PC-9 (cell line): ENCODE results near the gene COL6A1. TPM values are rescaled to one million over a fixed set of nuclear protein-coding genes. Genes with fewer than 3 reads are reported as not detected.

Experiments
- BruUV-seq: library from RNA; stranded (reverse); fragments of 400-500 nt; replicated peaks from 2 replicates; lab custom pipeline; 2021; lab: Mats Ljungman, UMichigan
- CTCF ChIA-PET: fragments of 300-600 bp; sonication (Branson Sonifier 250); formaldehyde crosslinking; loops from one replicate; lab custom pipeline; 2022; ENCODE audit warnings: antibody characterized with exemption; lab: Charles Lee
- POLR2A ChIA-PET: fragments of 300-600 bp; sonication (Branson Sonifier 250); formaldehyde crosslinking; loops from one replicate; lab custom pipeline; 2022; ENCODE audit warnings: antibody characterized with exemption; ENCODE audit not compliant: unreplicated experiment; lab: Charles Lee
- DNase-seq, 2 experiments: peaks; one replicate each; pipeline versions ENCODE4 v3.0.0 to v3.0.0-alpha.2; 2015 to 2022; ENCODE audit warnings: mixed read lengths in 1 of 2
- H2AFZ ChIP-seq: fragments of 200-600 bp; sonication (generic); 2 replicates; pipeline ENCODE4 v1.8.1; 2017; ENCODE audit warnings: antibody characterized with exemption
- H3F3A ChIP-seq: fragments of 200-600 bp; sonication (generic); 2 replicates; pipeline ENCODE4 v1.8.1; 2017; ENCODE audit warnings: antibody characterized with exemption, mild to moderate bottlenecking, low read depth; ENCODE audit not compliant: insufficient read depth
- H3K27ac ChIP-seq: fragments of 200-600 bp; sonication (generic); 2 replicates; pipeline ENCODE4 v1.6.1; 2016; ENCODE audit warnings: mixed run types
- H3K27me3 ChIP-seq: fragments of 200-600 bp; sonication (generic); 2 replicates; pipeline ENCODE4 v1.6.1; 2016; ENCODE audit warnings: low read depth, mixed run types; ENCODE audit not compliant: insufficient read depth
- H3K36me3 ChIP-seq: fragments of 200-600 bp; sonication (generic); 2 replicates; pipeline ENCODE4 v1.6.1; 2016; ENCODE audit warnings: low read depth, mixed run types
- H3K4me1 ChIP-seq: fragments of 200-600 bp; sonication (generic); replicated peaks from 2 replicates; pipeline ENCODE4 v1.6.1; 2016; ENCODE audit warnings: mixed run types; ENCODE audit not compliant: insufficient read depth
- H3K4me2 ChIP-seq: fragments of 200-600 bp; sonication (generic); 2 replicates; pipeline ENCODE4 v1.6.1; 2017; ENCODE audit warnings: mixed run types
- H3K4me3 ChIP-seq: fragments of 200-600 bp; sonication (generic); 2 replicates; pipeline ENCODE4 v1.6.1; 2016; ENCODE audit warnings: mixed run types
- H3K79me2 ChIP-seq: fragments of 200-600 bp; sonication (generic); 2 replicates; pipeline ENCODE4 v1.6.1; 2017; ENCODE audit warnings: low read depth, mixed run types
- H3K9me2 ChIP-seq: fragments of 200-600 bp; sonication (generic); 2 replicates; pipeline ENCODE4 v1.8.1; 2017; ENCODE audit warnings: mild to moderate bottlenecking; ENCODE audit not compliant: insufficient read depth
- H3K9me3 ChIP-seq: fragments of 200-600 bp; sonication (generic); 2 replicates; pipeline ENCODE4 v1.8.1; 2016; ENCODE audit warnings: low read depth; ENCODE audit not compliant: insufficient read depth
- H4K20me1 ChIP-seq: fragments of 200-600 bp; sonication (generic); 2 replicates; pipeline ENCODE4 v1.8.1; 2017; ENCODE audit not compliant: insufficient read depth
- EZH2 ChIP-seq: fragments of 200-600 bp; sonication (generic); IDR thresholded peaks from 2 replicates; pipeline ENCODE4 v1.8.0; 2017; ENCODE audit warnings: antibody characterized with exemption, low read depth
- intact Hi-C: fragments of 100-400 bp; cut with micrococcal nuclease; formaldehyde crosslinking; loops from one replicate; pipeline ENCODE4 v1.10.0; 2022; ENCODE audit not compliant: unreplicated experiment
- total RNA-seq: library from RNA; stranded (reverse); gene quantifications from 2 replicates; pipeline ENCODE4 v1.2.3, GENCODE V29; 2021
- TF ChIP-seq, protein P1 (sequence below): fragments of 200-600 bp; sonication (generic); conservative IDR thresholded peaks from 2 replicates; pipeline ENCODE4 v1.6.1; 2017; ENCODE audit warnings: mixed run types, antibody characterized with exemption, mild to moderate bottlenecking, moderate library complexity

The COL6A1 gene
- total RNA-seq, 1 experiment from 2014 or later, result 43.1 TPM

DNA sequence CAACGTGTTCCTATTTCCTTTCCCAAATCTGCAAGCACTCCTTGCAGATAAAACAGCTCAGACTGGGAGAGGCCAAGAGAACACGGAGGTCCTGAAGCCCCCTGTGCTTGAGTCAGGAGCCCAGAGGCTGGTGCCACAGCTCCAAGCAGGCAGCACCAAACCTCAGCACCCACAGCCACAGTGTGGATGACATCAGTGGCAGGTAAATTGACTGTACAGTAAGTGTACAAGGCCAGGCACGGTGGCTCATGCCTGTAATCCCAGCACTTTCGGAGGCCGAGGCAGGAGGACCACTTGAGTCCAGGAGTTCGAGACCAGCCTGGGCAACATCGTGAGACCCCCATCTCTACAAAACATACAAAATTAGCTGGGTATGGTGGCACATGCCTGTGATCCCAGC lies 1.9 kb upstream of the COL6A1 start:
- H3K36me3 ChIP-seq, result no peaks in the 10 kb centered on the region
- CTCF ChIA-PET, result no interaction called here
- H3K79me2 ChIP-seq, result peaks cover 18% of the 10 kb centered on the region
- H3K27ac ChIP-seq, result no peak overlapping the region
- POLR2A ChIA-PET, result no interaction called here
- no peak overlapping the region for H3K4me3 ChIP-seq
- H3K9me2 ChIP-seq, result no peaks in the 10 kb centered on the region
- no peaks in the 10 kb centered on the region for H3K27me3 ChIP-seq
- peaks cover 16% of the 10 kb centered on the region for H3K4me1 ChIP-seq
- H4K20me1 ChIP-seq, result no peaks in the 10 kb centered on the region
- intact Hi-C loops, result loop anchor here (5.0 to 10.0 kb wide), 2 partner anchors 65 to 248 kb away; partner anchors contain the start of gene LSS
- no peak overlapping the region for H2AFZ ChIP-seq
- no peak overlapping the region for H3K4me2 ChIP-seq
- DNase-seq, result no peak
- no TSS peak for BruUV-seq
- no peaks in the 10 kb centered on the region for H3K9me3 ChIP-seq
- TF ChIP-seq EZH2, result no peak
- TF ChIP-seq, protein P1, sequence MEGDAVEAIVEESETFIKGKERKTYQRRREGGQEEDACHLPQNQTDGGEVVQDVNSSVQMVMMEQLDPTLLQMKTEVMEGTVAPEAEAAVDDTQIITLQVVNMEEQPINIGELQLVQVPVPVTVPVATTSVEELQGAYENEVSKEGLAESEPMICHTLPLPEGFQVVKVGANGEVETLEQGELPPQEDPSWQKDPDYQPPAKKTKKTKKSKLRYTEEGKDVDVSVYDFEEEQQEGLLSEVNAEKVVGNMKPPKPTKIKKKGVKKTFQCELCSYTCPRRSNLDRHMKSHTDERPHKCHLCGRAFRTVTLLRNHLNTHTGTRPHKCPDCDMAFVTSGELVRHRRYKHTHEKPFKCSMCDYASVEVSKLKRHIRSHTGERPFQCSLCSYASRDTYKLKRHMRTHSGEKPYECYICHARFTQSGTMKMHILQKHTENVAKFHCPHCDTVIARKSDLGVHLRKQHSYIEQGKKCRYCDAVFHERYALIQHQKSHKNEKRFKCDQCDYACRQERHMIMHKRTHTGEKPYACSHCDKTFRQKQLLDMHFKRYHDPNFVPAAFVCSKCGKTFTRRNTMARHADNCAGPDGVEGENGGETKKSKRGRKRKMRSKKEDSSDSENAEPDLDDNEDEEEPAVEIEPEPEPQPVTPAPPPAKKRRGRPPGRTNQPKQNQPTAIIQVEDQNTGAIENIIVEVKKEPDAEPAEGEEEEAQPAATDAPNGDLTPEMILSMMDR, result no peak
- H3F3A ChIP-seq, result peaks cover 14% of the 10 kb centered on the region; the same call in 1 of the 2 replicates

- no TSS peak for BruUV-seq
- H3F3A ChIP-seq, result peaks cover 14% of the 10 kb centered on the region; the same call in 1 of the 2 replicates
- POLR2A ChIA-PET, result no interaction called here
- peaks cover 14% of the 10 kb centered on the region for H3K4me1 ChIP-seq
- H2AFZ ChIP-seq, result no peak overlapping the region
- H4K20me1 ChIP-seq, result no peaks in the 10 kb centered on the region
- no peak overlapping the region for H3K4me2 ChIP-seq
- H3K27me3 ChIP-seq, result no peaks in the 10 kb centered on the region
- H3K9me2 ChIP-seq, result no peaks in the 10 kb centered on the region
- intact Hi-C loops, result loop anchor here (5.0 to 10.0 kb wide), 2 partner anchors 65 to 247 kb away; partner anchors contain the start of gene LSS
- peaks cover 18% of the 10 kb centered on the region for H3K79me2 ChIP-seq
- no peak overlapping the region for H3K27ac ChIP-seq
- no peaks in the 10 kb centered on the region for H3K36me3 ChIP-seq
- H3K9me3 ChIP-seq, result no peaks in the 10 kb centered on the region
- DNase-seq, result no peak
- TF ChIP-seq, protein P1, result no peak
- no peak for TF ChIP-seq EZH2
- CTCF ChIA-PET, result no interaction called here
- H3K4me3 ChIP-seq, result no peak overlapping the region
Measured at GRCh38 chr21:45980271-45980670, 1.3 kb upstream of the COL6A1 start.

GRCh38 chr21:45980697-45981096 lies 873 bp upstream of the COL6A1 start:
- Histone ChIP-seq H2AFZ (0 out of 2 replicates have a peak overlapping the region, but pooled peaks have one; percentile 73), H3K4me2 (peak overlapping the region; percentile 77), H3F3A (peaks cover 14% of the 10 kb centered on the region; the same call in 1 of the 2 replicates), H4K20me1 (no peaks in the 10 kb centered on the region), H3K27ac (peak overlapping the region; percentile 14; the same call in 1 of the 2 replicates), H3K9me2 (no peaks in the 10 kb centered on the region), H3K79me2 (peaks cover 18% of the 10 kb centered on the region), H3K4me1 (peaks cover 11% of the 10 kb centered on the region), H3K27me3 (no peaks in the 10 kb centered on the region), H3K9me3 (no peaks in the 10 kb centered on the region), H3K4me3 (peak overlapping the region; percentile 51), H3K36me3 (no peaks in the 10 kb centered on the region)
- no peak for TF ChIP-seq EZH2
- DNase-seq, result no peak
- BruUV-seq, result no TSS peak
- intact Hi-C loops, result loop anchor here (5.0 to 10.0 kb wide), 2 partner anchors 64 to 247 kb away; partner anchors contain the start of gene LSS
- CTCF ChIA-PET, result no interaction called here
- POLR2A ChIA-PET, result no interaction called here
